Measurements from ENCODE around the gene TRPM3.

Gene TRPM3

GRCh38 chr9:70488793-70489105 is 632.7 kb downstream of the TRPM3 start:
- DNase-seq (ENCODE audit: low read depth, low spot score): no peak

DNA sequence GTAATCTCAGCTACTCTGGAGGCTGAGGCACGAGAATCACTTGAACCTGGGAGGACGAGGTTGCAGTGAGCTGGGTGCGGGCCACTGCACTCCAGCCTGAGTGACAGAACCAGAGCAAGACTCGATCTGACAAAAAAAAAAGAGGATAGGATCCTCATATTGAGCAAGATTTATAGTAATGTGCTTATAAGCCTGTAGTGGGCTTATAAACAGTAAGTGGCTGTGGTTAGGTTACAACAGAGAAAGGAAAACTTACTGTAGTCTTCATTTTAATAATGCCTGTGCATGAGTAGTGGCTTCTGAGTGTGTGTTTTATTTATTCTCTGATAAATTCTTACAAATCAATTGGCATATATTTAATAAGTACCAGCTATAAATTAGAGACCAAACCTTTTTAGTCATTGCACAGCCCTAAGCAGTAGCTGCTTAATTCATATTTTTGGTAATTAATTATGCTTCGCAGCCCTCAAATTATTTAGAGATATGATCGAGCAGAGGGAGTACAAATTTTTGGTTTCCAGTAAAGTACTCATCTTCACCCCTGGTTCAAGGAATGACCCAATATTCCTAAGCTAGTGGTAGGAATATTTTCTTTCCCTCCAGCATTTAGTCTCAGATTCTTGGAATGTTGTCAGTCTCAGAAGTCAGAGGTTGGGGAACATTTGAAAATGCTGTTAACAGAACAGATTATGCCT is 633.2 kb downstream of the TRPM3 start:
- no peak for DNase-seq (ENCODE audit: low read depth, low spot score)

DNA sequence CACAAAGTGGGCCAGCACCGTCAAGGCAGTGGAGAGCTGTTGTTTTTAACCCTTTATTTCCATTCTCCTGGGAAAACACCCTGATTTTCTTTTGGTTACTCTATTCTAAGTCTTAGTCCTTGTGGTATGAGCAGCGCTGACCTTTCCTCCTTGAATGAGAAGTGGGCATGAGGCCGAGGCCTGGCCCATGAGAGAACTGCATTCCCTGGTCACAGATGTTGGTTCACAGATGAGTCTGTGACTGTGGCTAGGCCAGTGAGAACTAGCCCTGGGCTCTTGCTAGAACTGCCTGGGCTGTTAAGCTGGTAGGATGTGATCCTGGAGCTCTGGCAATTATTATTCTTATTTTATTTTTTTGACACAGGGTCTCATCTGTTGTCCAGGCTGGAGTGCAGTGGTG is 635.3 kb downstream of the TRPM3 start:
- DNase-seq (ENCODE audit: low read depth, low spot score): no peak

GRCh38 chr9:70485273-70485858 is 636.1 kb downstream of the TRPM3 start:
- no peak for DNase-seq (ENCODE audit: low read depth, low spot score)

DNA sequence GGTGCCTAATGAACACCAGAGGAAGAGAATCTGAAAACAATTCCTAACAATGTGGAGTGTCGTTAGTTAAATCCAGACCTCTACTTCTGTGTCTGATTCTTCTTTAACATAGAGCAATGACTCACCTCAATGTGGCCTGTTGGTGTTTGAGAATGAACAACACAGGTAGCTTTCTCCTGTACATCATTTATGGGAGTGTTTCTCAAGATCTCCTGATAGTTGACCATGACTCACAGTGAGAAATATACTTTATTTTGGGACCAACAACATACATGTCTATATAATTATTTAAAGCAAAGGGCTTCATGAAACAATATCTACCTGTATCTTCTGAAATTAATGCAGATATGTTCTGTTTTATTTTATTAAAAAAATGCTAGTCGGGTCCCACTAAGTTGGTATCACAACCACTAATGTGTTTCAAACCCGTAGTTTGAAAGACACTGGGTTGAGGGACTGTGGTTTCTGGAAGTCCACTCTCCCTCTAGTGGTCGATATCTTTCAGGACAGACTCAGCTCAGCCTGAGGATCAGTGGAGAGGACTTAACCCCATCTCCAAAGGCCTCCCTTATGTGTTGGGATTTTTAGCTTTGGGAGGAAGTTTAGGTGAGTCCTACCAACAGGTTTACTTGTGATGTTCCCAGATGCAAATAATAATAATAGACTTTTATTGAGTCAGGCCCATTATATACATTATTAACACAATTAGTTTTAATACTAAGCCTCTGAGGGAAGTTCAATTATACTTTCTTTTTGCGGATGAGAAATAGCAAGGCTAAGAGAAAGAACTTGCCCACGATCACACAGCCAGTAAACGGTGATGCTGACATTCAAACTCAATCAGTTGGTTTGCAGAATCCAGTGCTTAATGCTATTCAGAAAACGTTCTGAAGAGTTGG is 636.9 kb downstream of the TRPM3 start:
- DNase-seq (ENCODE audit: low read depth, low spot score): peak; percentile 12

DNA sequence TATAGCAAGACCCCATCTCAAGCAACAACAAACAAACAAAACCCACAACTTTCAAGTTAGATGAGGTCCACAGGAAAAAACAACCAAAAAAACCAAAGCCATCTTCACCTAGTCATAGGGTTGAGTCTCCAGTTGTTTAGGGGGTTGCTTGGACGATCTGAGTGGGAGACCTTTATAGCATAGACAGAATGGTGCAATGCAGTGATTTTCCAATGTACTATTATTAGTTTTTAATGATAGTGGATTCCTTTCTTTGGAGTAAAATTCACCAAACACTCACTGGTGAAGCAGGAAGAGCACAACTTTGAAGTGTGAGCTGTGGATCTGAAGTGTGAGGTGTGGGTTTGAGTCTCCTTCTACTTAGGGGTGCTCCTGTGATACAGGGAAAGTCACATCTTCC is 640.0 kb downstream of the TRPM3 start:
- no peak for DNase-seq (ENCODE audit: low read depth, low spot score)

- no peak for DNase-seq (ENCODE audit: low read depth, low spot score)
Observed at GRCh38 chr9:70480405-70480980, 640.9 kb downstream of the TRPM3 start.

- no peak for DNase-seq (ENCODE audit: low read depth, low spot score)
Observed at GRCh38 chr9:70479880-70480291, 641.5 kb downstream of the TRPM3 start.

All from iPS DF 19.7 (cell line).